Panc1 (cell line): ENCODE results near the gene PLD1. TPM values are rescaled to one million over a fixed set of nuclear protein-coding genes. Genes with fewer than 3 reads are reported as not detected.

Experiments
- ATAC-seq: fragments of 200-7000 bp; cut with Tn5 transposase; 2 replicates; pipeline ENCODE4 v1.9.1; 2020; ENCODE audit warnings: mild to moderate bottlenecking, moderate library complexity
- BruUV-seq: library from RNA; stranded (reverse); fragments of 400-500 nt; replicated peaks from 2 replicates; lab custom pipeline; 2021; lab: Mats Ljungman, UMichigan
- CTCF ChIA-PET: fragments of 300-600 bp; sonication (Branson Sonifier 250); formaldehyde crosslinking; loops from one replicate; lab custom pipeline; 2022; ENCODE audit warnings: antibody characterized with exemption; lab: Charles Lee
- POLR2A ChIA-PET: fragments of 300-600 bp; sonication (Branson Sonifier 250); formaldehyde crosslinking; loops from one replicate; lab custom pipeline; 2022; ENCODE audit warnings: antibody characterized with exemption; lab: Charles Lee
- DNase-seq: peaks from one replicate; pipeline ENCODE4 v3.0.0-alpha.2; 2010; ENCODE audit warnings: low read depth, low spot score
- H3K27ac ChIP-seq: 2 replicates; pipeline ENCODE4 v1.5.1; 2011; ENCODE audit warnings: mild to moderate bottlenecking, low read length, inconsistent platforms
- H3K27me3 ChIP-seq: fragments of 200-500 bp; sonication (Bioruptor generic); 2 replicates; pipeline ENCODE4 v1.6.0; 2014; ENCODE audit warnings: low read length, inconsistent platforms; ENCODE audit not compliant: control insufficient read depth, insufficient read depth
- H3K36me3 ChIP-seq: fragments of 200-500 bp; sonication (Bioruptor generic); 2 replicates; pipeline ENCODE4 v1.5.1; 2014; ENCODE audit warnings: inconsistent platforms, mild to moderate bottlenecking, low read length, moderate library complexity; ENCODE audit not compliant: control insufficient read depth, insufficient read depth
- H3K4me1 ChIP-seq: 2 replicates; pipeline ENCODE4 v1.5.1; 2011; ENCODE audit warnings: inconsistent platforms, mild to moderate bottlenecking, low read length, moderate library complexity; ENCODE audit not compliant: control insufficient read depth, insufficient read depth
- H3K4me3 ChIP-seq, 2 experiments: 2 replicates each; pipeline ENCODE4 v1.5.1; 2011 to 2012; ENCODE audit warnings: low read depth in 2 of 2, low read length in 2 of 2, mild to moderate bottlenecking in 2 of 2, inconsistent platforms in 1 of 2, moderate library complexity in 1 of 2
- H3K9me3 ChIP-seq: fragments of 200-500 bp; sonication (Bioruptor generic); 2 replicates; pipeline ENCODE4 v1.5.1; 2014; ENCODE audit warnings: low read depth, mild to moderate bottlenecking, inconsistent platforms, low read length, moderate library complexity; ENCODE audit not compliant: control insufficient read depth, insufficient read depth
- POLR2AphosphoS5 ChIP-seq: IDR thresholded peaks from 2 replicates; pipeline ENCODE4 v1.6.1; 2012; ENCODE audit warnings: mild to moderate bottlenecking, low read depth, low read length, moderate library complexity
- SIN3A ChIP-seq: IDR thresholded peaks from 2 replicates; pipeline ENCODE4 v1.6.1; 2012; ENCODE audit warnings: low read depth, mild to moderate bottlenecking, low read length, moderate library complexity, borderline replicate concordance; ENCODE audit not compliant: insufficient read depth
- TCF7L2 ChIP-seq: IDR thresholded peaks from 2 replicates; pipeline ENCODE4 v1.6.1; 2011; ENCODE audit warnings: mild to moderate bottlenecking, low read depth, low read length, inconsistent platforms
- in situ Hi-C: cut with HindIII; loops from 2 replicates; pipeline ENCODE4 v1.10.0; 2016; ENCODE audit warnings: low sequenced_read_pairs, low pct_unique_long_range_greater_than_20kb
- intact Hi-C: fragments of 100-400 bp; cut with micrococcal nuclease; formaldehyde crosslinking; loops from one replicate; pipeline ENCODE4 v1.10.0; 2022; ENCODE audit not compliant: unreplicated experiment
- total RNA-seq: library from RNA; stranded (reverse); gene quantifications from one replicate; pipeline ENCODE4 v1.2.1, GENCODE V29; 2021; ENCODE audit not compliant: unreplicated experiment
- TF ChIP-seq, protein P1 (sequence below), 2 experiments: IDR thresholded peaks; 2 replicates each; pipeline ENCODE4 v1.6.1; 2011 to 2012; ENCODE audit warnings: low read depth in 2 of 2, control low read depth in 1 of 2, low read length in 1 of 2, mild to moderate bottlenecking in 1 of 2, moderate library complexity in 1 of 2; ENCODE audit not compliant: insufficient read depth in 1 of 2
- TF ChIP-seq, protein P2 (sequence below): fragments of 450-650 bp; IDR thresholded peaks from 2 replicates; pipeline ENCODE4 v1.5.1; 2017; ENCODE audit warnings: mild to moderate bottlenecking

Gene PLD1
- total RNA-seq, 1 experiment from 2014 or later: 20.6 TPM

DNA sequence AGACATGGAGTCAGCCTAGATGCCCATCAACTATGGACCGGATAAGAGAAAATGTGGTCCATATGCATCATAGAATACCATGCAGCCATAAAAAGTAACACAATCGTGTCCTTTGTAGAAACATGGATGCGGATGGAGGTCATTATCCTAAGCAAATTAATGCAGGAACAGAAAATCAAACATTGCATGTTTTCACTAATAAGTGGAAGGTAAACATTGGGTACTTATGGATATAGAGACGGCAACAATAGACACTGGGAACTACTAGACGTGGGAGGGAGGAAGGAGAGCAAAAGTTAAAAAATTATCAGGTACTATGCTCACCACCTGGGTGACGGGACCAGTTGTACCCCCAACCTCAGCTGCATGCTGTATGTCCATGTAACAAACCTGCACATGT, 2.5 kb downstream of the PLD1 start:
- no TSS peak for BruUV-seq
- peak overlapping the region; percentile 77 for H3K27ac ChIP-seq
- intact Hi-C loops: no loop called here

DNA sequence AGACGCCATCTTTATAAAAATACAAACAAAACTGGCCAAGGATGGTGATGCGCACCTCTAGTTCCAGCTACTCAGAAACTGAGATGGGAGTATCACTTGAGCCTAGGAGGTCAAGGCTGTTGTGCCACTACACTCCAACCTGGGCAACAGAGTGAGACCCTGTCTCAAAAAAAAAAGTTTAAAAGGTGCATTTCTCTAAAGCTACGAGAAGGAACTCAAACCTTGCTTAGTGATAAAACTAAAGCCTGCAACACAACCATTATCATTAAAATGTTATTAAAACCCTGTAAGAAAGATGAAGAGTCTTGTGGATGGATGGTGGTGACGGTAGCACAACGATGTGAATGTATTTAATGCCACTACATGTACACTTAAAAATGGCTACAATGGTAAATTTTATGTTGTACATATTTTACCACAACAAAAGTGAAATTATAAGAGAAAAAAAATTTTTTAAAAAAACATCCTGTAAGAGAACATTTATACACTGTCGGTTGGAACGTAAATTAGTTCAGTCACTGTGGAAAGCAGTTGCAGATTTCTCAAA, 3.1 kb downstream of the PLD1 start:
- intact Hi-C loops: no loop called here
- in situ Hi-C loops: no loop called here
- DNase-seq: no peak
- no peak for ATAC-seq
- Histone ChIP-seq H3K4me1 (peaks cover 64% of the 10 kb centered on the region), H3K27me3 (no peaks in the 10 kb centered on the region), H3K4me3 (no peak overlapping the region), H3K9me3 (no peaks in the 10 kb centered on the region), H3K27ac (peak overlapping the region; percentile 77), H3K36me3 (no peaks in the 10 kb centered on the region)
- no TSS peak for BruUV-seq
- ChIA-PET POLR2A (interaction anchor here (0.6 to 1.1 kb wide), 2 partner anchors 18 to 342 kb away, joined by 3 read pairs; no protein-coding TSS in a partner anchor), CTCF (no interaction called here)
- TF ChIP-seq SIN3A (no peak), POLR2AphosphoS5 (no peak), TCF7L2 (no peak)
- TF ChIP-seq, protein P1, sequence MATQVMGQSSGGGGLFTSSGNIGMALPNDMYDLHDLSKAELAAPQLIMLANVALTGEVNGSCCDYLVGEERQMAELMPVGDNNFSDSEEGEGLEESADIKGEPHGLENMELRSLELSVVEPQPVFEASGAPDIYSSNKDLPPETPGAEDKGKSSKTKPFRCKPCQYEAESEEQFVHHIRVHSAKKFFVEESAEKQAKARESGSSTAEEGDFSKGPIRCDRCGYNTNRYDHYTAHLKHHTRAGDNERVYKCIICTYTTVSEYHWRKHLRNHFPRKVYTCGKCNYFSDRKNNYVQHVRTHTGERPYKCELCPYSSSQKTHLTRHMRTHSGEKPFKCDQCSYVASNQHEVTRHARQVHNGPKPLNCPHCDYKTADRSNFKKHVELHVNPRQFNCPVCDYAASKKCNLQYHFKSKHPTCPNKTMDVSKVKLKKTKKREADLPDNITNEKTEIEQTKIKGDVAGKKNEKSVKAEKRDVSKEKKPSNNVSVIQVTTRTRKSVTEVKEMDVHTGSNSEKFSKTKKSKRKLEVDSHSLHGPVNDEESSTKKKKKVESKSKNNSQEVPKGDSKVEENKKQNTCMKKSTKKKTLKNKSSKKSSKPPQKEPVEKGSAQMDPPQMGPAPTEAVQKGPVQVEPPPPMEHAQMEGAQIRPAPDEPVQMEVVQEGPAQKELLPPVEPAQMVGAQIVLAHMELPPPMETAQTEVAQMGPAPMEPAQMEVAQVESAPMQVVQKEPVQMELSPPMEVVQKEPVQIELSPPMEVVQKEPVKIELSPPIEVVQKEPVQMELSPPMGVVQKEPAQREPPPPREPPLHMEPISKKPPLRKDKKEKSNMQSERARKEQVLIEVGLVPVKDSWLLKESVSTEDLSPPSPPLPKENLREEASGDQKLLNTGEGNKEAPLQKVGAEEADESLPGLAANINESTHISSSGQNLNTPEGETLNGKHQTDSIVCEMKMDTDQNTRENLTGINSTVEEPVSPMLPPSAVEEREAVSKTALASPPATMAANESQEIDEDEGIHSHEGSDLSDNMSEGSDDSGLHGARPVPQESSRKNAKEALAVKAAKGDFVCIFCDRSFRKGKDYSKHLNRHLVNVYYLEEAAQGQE (IDR thresholded peaks at IDR 0.05; ENCODE audit: insufficient read depth in 1 of 2, low read depth in 2 of 2, low read length in 1 of 2): no peak
- TF ChIP-seq, protein P2, sequence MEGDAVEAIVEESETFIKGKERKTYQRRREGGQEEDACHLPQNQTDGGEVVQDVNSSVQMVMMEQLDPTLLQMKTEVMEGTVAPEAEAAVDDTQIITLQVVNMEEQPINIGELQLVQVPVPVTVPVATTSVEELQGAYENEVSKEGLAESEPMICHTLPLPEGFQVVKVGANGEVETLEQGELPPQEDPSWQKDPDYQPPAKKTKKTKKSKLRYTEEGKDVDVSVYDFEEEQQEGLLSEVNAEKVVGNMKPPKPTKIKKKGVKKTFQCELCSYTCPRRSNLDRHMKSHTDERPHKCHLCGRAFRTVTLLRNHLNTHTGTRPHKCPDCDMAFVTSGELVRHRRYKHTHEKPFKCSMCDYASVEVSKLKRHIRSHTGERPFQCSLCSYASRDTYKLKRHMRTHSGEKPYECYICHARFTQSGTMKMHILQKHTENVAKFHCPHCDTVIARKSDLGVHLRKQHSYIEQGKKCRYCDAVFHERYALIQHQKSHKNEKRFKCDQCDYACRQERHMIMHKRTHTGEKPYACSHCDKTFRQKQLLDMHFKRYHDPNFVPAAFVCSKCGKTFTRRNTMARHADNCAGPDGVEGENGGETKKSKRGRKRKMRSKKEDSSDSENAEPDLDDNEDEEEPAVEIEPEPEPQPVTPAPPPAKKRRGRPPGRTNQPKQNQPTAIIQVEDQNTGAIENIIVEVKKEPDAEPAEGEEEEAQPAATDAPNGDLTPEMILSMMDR: no peak

More for the DNA sequence above, 2.5 kb downstream of the PLD1 start:
- in situ Hi-C loops: no loop called here
- peaks cover 63% of the 10 kb centered on the region for H3K4me1 ChIP-seq
- H3K36me3 ChIP-seq: no peaks in the 10 kb centered on the region
- no peak for DNase-seq
- ATAC-seq: no peak
- POLR2A ChIA-PET: interaction anchor here (0.6 kb wide), 1 partner anchor 342 kb away, joined by 3 read pairs; no protein-coding TSS in a partner anchor
- CTCF ChIA-PET: no interaction called here
- no peaks in the 10 kb centered on the region for H3K9me3 ChIP-seq
- no peaks in the 10 kb centered on the region for H3K27me3 ChIP-seq
- TF ChIP-seq, protein P2: no peak
- TF ChIP-seq SIN3A (no peak), POLR2AphosphoS5 (no peak), TCF7L2 (no peak)
- TF ChIP-seq, protein P1 (IDR thresholded peaks at IDR 0.05; ENCODE audit: insufficient read depth in 1 of 2, low read depth in 2 of 2, low read length in 1 of 2): no peak
- no peak overlapping the region for H3K4me3 ChIP-seq
